Fibroblast of villous mesenchyme (primary cell): Measurements from ENCODE around the gene CSH2. TPM values are rescaled to one million over a fixed set of nuclear protein-coding genes. Genes with fewer than 3 reads are reported as not detected.
"Not testable (repeated sequence)": the region's sequence is repeated elsewhere in the genome, so short reads cannot be mapped to it uniquely, and the experiment has no call there.

ENCODE experiments used
- DNase-seq: peaks from one replicate; pipeline ENCODE4 v3.0.0-alpha.2; 2010; ENCODE audit warnings: low read depth
- H3K4me3 ChIP-seq: 2 replicates; pipeline ENCODE4 v1.5.1; 2011; ENCODE audit warnings: low read depth, mild to moderate bottlenecking, low read length
- total RNA-seq: library from RNA; depleted of rRNA; stranded (reverse); fragments of >200 nt; gene quantifications from 2 replicates; pipeline ENCODE4 v1.2.3, GENCODE V29; 2012
- TF ChIP-seq, protein P1 (sequence below): IDR thresholded peaks from 2 replicates; pipeline ENCODE4 v1.5.1; 2012; ENCODE audit warnings: low read depth, mild to moderate bottlenecking, low read length; ENCODE audit not compliant: insufficient read depth

CSH2 gene
- total RNA-seq, 1 donor, result not detected

DNA sequence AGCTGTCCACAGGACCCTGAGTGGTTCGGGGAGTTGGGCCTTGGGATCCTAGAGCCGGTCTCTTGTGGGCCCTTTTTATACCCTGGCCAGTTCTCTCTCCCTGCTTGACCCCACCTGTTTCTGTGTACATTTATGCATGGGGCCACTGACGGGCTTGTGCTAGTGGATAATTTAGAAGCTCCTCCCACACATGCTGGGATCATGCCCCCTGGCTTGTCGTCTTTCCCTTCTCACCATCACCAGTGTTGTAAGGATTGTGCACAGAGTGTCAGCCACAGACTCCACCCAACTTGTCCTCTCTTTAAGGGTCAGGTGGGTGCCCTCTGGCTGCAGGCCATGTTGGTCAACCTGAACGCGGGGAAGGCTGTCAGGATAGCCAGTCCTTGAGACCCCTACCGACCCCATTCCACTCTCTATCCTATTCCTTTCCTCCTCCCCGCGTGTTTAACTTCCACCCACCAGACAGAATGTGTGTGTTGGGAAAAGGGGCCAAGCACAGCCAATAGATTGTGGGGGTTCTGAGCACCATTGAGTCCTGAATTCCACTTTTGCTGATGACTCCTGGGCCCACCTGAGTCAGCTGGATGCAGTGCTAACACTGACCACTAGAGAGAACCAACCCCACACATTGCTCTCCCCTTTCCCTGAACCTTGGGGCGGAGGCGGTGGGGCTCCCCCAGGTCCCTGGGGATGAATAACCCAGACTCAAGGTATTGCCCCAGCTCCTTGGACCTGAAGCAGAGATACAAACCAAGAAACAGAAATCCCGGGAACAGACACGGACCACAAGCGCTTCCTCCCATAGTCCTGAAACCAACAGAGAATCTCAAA lies 23.3 kb upstream of the CSH2 start, which contains the start of gene CSH1:
Gene CSH1 (minus strand): TSS at position 51 of the 831 bp plus-strand sequence. CDS start 63 bp downstream, outside the sequence.
- not testable (repeated sequence) for H3K4me3 ChIP-seq, DNase-seq

DNA sequence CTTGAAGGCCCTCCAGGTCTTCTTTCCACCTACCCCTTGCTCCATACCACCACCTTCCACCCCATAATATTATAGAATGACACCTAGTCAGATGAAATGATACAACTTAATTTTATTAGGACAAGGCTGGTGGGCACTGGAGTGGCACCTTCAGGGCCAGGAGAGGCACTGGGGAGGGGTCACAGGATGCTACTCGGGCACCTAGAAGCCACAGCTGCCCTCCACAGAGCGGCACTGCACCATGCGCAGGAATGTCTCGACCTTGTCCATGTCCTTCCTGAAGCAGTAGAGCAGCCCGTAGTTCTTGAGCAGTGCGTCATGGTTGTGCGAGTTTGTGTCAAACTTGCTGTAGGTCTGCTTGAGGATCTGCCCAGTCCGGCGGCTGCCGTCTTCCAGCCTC lies 21.3 kb upstream of the CSH2 start:
- not testable (repeated sequence) for DNase-seq, H3K4me3 ChIP-seq

DNA sequence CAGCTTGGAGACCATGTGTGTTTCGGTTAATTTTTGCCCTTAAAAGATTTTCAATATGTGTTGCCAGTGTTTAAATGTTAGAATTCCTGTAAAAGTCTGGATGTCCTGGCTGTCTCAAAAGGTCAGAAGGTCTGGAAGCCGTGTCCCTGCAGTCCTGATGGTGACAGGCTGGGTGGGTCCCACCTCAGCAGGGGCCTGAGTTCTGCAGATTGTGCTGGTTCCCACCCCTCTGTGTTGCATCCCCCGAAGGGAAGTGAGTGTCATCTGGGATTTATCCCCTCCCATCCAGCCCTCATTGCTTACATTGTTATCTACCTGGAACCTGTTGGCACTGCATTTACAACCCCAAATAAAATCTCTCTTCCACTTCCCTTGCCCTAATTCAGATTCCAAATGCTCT lies 20.5 kb upstream of the CSH2 start:
- DNase-seq, H3K4me3 ChIP-seq: not testable (repeated sequence)

DNA sequence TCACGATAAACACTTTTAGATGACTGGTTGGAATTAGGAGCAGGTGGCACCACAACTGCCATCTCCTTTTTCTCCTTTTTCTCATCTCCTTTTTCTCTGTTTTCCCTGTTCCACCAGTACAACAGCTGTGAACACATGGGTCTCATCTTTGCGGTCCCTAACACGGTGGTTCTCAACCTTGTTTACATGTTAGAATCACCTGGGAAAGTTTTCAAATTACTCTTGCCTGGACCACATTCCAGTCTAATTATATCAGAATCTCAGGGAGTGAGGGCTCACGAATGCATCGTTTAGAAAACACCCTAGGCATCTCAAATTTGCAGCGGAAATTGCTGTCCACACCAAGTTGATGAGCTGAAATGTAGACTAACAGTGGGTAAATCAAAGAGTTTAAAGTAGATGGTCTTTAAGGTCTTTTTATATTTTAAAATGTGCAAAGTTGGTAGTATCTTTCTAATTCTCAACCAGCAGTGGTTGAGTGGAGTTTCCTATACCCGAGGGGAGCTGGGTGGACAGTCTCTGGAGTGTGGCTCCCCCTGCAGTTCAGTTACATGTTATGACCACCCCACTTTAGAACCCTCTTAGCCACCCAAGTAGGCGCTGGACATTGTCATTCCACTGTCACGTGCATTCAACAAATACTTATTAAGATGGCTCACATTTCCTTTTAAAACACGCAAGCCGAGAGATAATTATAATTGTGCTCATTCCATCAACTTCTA lies 19.0 kb upstream of the CSH2 start:
- DNase-seq, result not testable (repeated sequence)

DNA sequence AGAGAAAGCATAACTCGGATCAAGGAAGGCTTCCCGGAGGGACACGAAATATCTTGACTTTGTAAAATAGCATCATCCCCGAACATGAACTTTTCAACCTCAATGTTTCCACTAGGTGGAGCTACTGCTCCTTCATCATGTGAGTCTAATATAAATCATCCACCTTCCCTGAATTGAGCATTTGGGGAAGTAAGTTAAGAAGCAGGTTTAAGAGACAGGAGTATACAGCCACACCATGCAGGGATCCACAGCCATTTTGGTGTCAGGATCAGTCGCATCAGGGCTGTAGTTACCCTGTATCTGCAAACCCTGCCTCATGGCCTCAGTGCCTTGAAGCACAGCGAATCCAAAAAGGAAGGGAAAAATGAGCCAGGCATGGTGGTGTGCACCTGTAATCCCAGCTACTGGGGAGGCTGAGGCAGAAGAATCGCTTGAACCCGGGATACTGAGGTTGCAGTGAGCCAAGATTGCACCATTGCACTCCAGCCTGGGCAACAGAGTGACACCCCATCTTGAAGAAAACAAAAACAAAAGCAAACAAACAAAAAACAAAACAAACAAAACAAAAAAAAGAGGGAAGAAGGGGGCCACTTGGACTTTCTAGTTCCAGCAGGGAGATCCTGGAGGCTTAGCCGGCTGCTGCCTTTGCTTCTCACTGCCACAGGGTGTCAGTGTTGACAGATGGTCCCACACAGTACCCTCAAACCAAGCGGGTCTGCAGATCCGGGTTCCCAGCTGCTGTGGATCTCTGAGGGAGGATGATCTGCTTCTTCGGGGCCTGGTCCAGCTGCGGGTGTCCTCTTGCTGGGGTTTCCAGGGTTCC lies 15.8 kb upstream of the CSH2 start:
- TF ChIP-seq, protein P1, sequence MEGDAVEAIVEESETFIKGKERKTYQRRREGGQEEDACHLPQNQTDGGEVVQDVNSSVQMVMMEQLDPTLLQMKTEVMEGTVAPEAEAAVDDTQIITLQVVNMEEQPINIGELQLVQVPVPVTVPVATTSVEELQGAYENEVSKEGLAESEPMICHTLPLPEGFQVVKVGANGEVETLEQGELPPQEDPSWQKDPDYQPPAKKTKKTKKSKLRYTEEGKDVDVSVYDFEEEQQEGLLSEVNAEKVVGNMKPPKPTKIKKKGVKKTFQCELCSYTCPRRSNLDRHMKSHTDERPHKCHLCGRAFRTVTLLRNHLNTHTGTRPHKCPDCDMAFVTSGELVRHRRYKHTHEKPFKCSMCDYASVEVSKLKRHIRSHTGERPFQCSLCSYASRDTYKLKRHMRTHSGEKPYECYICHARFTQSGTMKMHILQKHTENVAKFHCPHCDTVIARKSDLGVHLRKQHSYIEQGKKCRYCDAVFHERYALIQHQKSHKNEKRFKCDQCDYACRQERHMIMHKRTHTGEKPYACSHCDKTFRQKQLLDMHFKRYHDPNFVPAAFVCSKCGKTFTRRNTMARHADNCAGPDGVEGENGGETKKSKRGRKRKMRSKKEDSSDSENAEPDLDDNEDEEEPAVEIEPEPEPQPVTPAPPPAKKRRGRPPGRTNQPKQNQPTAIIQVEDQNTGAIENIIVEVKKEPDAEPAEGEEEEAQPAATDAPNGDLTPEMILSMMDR, result peak; percentile 48
- peak; percentile 21 for DNase-seq
- H3K4me3 ChIP-seq, result not testable (repeated sequence)

More for the DNA sequence above, 19.0 kb upstream of the CSH2 start:
- TF ChIP-seq, protein P1, result peak; percentile 13
- H3K4me3 ChIP-seq, result not testable (repeated sequence)

DNA sequence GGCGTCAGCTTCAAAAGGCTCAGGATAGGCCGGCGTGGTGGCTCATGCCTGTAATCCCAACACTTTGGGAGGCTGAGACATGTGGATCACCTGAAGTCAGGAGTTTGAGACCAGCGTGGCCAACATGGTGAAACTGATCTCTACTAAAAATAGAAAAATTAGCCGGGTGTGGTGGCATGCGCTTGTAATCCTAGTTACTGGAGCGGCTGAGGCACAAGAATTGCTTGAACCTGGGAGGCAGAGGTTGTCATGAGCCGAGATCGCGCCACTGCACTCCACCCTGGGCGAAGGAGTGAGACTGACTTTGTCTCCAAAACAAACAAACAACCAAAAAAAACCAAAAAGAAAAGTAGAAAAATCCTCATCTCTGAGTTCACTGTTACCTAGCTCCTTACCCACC lies 11.6 kb upstream of the CSH2 start:
- not testable (repeated sequence) for DNase-seq, H3K4me3 ChIP-seq

DNA sequence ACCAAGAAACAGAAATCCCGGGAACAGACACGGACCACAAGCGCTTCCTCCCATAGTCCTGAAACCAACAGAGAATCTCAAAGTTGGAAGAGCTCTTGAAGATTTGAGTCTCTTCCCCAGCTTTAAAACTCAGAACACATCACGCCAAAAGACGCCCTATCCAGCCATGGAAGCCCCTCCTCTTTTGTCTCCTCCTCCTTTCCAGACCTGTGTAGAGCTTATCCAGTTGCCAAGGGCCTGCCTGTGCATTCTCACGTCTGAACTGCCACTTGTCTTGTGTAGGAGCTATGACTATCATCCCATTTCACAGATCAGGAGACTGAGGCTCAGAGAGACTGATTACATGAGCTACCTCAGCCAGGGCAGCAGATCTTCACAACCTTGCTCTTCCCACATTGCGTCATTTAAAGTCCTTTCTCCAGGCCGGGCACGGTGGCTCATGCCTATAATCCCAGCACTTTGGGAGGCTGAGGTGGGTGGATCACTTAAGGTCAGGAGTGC lies 9.2 kb upstream of the CSH2 start:
- not testable (repeated sequence) for H3K4me3 ChIP-seq, DNase-seq

DNA sequence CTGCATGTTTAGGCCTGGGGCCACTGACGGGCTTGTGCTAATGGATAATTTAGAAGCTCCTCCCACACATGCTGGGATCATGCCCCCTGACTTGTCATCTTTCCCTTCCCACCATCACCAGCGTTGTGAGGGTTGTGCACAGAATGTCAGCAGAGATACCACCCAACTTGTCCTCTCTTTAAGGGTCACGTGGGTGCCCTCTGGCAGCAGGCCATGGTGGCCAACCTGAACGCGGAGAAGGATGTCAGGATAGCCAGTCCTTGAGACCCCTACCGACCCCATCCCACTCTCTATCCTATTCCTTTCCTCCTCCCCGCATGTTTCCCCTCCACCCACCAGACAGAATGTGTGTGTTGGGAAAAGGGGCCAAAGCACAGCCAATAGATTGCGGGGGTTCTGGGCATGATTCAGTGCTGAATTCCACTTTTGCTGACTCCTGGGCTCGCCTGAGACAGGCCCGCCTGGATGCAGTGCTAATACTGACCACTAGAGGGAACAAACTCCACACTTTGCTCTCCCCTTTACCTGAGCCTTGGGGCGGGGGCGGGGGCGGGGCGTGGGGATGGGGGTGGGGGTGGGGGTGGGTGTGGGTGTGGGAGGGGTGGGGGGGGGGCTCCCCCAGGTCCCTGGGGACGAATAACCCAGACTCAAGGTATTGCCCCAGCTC lies 8.6 kb upstream of the CSH2 start, which contains the start of gene GH2:
Gene GH2 (minus strand): TSS at position 10 of the 667 bp plus-strand sequence. CDS start 143 bp downstream, outside the sequence.
- DNase-seq, result peak; percentile 35
- TF ChIP-seq, protein P1, result peak; percentile 67
- no peak within 1 kb of the TSS for H3K4me3 ChIP-seq
